Epithelial cell of proximal tubule (primary cell): ENCODE results near the gene GOLGA6L7. TPM values are rescaled to one million over a fixed set of nuclear protein-coding genes. Genes with fewer than 3 reads are reported as not detected.

Experiments used
- DNase-seq: peaks from one replicate; pipeline ENCODE4 v3.0.0-alpha.2; 2011; ENCODE audit warnings: low read depth
- H3K4me3 ChIP-seq: 2 replicates; pipeline ENCODE4 v1.5.1; 2011; ENCODE audit warnings: low read depth, mild to moderate bottlenecking, low read length
- total RNA-seq: library from RNA; depleted of rRNA; stranded (reverse); fragments of >200 nt; gene quantifications from 2 replicates; pipeline ENCODE4 v1.2.3, GENCODE V29; 2015
- TF ChIP-seq, protein P1 (sequence below): conservative IDR thresholded peaks from 2 replicates; pipeline ENCODE4 v1.5.1; 2012; ENCODE audit warnings: low read depth, mild to moderate bottlenecking, low read length

Gene GOLGA6L7
- total RNA-seq, 1 donor from 2014 or later = not detected

DNA sequence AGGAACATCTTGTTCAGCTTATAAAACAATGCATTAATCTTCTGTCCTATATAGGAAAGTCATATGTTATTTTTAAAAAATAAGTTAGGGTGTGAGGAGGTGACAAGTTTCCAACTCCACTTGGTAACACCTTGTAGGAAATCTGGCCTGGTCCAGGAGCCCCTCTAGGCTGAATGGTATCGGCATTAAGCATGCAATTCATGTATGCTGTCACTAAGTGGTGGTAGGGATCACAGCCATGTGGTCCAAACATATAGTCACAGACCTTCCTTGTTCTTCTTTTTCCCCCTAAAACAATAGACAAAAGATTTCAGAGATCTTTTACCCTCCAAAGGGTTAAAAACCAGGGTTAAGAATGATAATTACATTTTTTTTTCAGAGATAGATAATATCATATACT, 33.2 kb upstream of the GOLGA6L7 start:
- TF ChIP-seq, protein P1, sequence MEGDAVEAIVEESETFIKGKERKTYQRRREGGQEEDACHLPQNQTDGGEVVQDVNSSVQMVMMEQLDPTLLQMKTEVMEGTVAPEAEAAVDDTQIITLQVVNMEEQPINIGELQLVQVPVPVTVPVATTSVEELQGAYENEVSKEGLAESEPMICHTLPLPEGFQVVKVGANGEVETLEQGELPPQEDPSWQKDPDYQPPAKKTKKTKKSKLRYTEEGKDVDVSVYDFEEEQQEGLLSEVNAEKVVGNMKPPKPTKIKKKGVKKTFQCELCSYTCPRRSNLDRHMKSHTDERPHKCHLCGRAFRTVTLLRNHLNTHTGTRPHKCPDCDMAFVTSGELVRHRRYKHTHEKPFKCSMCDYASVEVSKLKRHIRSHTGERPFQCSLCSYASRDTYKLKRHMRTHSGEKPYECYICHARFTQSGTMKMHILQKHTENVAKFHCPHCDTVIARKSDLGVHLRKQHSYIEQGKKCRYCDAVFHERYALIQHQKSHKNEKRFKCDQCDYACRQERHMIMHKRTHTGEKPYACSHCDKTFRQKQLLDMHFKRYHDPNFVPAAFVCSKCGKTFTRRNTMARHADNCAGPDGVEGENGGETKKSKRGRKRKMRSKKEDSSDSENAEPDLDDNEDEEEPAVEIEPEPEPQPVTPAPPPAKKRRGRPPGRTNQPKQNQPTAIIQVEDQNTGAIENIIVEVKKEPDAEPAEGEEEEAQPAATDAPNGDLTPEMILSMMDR = peak; percentile 9
- DNase-seq = no peak
- no peak overlapping the region for H3K4me3 ChIP-seq

DNA sequence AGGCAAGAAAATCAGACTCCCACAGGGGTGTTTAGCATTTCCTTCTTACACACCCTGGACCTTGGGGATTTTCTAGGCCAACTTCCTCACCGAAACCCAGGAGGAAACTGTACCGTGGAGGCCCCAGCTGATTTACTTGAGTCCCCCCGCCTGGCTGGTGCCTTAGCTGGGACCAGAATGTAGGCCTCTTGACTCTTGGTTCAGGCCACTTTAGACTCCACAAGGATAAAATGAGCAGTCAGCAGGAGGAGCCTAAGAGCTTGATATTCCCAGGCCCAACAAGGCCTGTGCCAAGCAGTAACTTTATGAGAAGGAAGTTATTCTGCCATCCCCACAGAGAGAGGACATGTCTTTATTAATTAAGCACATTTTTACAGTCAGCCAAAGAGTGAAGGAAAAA, 32.7 kb upstream of the GOLGA6L7 start:
- TF ChIP-seq, protein P1 = peak; percentile 27
- DNase-seq = no peak
- H3K4me3 ChIP-seq = no peak overlapping the region

DNA sequence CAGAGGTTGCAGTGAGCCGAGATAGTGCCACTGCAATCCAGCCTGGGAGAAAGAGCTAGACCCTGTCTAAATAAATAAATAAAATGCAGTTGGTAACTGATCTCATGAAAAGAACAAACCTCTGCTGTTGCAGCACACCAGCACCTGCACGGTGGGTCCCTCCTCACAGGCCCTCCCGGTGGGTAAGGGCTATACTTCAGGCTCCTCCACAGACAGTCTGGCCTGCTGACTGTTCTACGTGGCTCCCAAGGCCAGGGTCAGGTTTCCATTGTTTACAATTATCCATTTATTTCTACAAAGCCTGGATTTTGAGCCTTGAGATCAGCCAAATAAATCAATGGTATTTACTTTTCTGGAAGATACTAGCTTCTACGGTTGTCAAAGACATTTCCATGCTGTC, 32.2 kb upstream of the GOLGA6L7 start:
- DNase-seq = no peak
- no peak overlapping the region for H3K4me3 ChIP-seq
- TF ChIP-seq, protein P1 = no peak

DNA sequence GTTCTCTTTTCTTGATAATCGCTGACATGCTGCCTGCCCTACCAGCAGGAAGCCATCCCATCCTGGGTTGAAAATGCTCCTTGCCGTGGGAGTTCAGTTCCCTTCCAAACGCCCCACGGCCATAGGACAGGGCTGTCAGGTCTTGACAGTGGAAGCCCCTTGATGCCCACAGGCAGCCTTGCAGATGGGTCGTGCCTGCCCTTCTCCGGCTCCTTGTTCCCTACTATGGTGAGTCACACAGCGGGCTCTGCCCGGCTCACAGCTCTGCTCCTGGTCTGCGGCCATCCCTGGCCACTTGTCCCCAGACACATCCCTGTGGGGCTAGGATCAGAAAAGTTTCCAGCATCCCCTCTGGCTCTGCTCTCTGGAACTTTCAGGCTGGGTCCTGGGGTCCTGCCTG, 31.1 kb upstream of the GOLGA6L7 start:
- DNase-seq = no peak
- no peak overlapping the region for H3K4me3 ChIP-seq
- TF ChIP-seq, protein P1 = no peak

DNA sequence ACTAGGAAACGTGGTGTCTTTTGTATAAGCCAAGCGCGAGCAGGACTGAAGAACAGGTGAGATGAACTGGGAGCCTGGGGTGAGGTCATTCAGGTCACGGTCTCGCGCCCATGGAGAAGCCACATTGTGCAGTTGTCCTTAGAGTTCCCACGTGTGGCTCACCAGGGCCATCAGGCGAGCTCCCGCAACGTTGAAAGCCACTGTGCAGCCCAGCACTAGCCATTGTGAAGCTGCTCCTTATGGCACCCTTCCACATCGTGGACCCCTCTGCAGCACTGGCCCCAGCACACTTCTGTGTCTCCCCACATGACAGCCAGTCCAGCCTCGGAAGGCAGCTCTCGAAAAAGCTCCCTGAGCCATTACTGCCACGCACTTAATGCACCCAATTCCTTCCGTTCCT, 29.8 kb upstream of the GOLGA6L7 start:
- TF ChIP-seq, protein P1 = no peak
- DNase-seq = no peak
- no peak overlapping the region for H3K4me3 ChIP-seq

DNA sequence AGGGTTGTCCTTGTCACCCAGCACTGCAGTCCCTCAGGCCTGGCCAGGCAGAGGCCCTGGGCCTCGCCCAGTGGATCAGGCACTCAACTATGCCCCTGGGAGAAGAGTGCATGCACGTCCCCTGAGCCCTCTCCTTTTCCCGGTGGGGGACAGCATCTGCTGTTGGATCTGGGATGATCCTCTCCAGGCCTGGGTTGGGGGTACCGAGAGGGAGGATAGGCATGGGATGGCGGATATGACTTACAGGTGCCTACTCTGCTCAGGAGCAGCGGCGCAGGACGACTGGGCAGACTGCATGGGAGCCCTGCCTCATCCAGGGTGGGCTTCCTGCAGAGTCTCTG, 28.4 kb upstream of the GOLGA6L7 start:
- no peak overlapping the region for H3K4me3 ChIP-seq
- no peak for DNase-seq
- TF ChIP-seq, protein P1 = no peak

DNA sequence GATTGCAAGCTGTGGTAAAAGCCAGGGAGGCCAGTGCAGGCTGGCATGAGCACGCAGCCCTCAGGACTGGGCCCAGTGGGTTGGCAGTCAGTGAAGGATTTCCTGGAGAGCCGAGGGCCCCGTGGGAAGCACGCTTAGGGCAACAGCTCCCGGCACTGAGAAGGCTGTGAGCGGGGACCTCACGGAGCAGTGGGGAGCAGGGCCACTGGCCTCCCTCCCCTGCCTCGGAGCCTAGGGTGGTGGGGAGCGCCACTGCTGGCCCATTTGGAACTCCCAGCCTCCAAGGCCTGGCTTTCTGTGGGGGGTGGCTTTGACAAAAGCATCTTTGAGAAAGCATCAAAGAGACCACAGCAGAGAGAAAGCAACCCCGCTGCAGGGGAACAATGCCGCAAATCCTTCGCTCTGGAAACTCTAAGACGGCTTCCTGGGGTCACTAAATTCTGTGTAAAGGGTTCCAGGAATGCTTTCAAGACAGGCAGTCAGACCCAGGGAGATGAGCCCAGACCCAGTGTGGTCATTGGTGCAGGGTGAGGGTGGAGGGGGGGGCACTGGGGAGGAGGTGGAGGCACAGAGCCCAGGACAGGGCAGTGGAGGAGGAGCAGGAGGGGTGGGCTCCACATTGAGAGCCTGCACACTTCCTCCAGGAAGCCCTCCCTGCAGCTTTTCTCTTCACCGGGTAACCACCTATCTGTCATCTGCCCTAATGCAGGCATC, 27.8 kb upstream of the GOLGA6L7 start:
- TF ChIP-seq, protein P1 = no peak
- DNase-seq = no peak
- H3K4me3 ChIP-seq = no peak overlapping the region
